HepG2 (cell line): Measurements from ENCODE around the gene SPON1. TPM values are rescaled to one million over a fixed set of nuclear protein-coding genes. Genes with fewer than 3 reads are reported as not detected.

Source experiments
- ATAC-seq: fragments of 200-7000 bp; cut with Tn5 transposase; 3 replicates; pipeline ENCODE4 v1.9.1; 2020; ENCODE audit warnings: mild to moderate bottlenecking, moderate library complexity
- BruUV-seq: library from RNA; stranded (reverse); fragments of 400-500 nt; replicated peaks from 2 replicates; lab custom pipeline; 2021; lab: Mats Ljungman, UMichigan
- CTCF ChIA-PET: fragments of 300-600 bp; formaldehyde crosslinking; extraction: SDS; loops from one replicate; lab custom pipeline; 2021; ENCODE audit warnings: low total read pairs, inconsistent platforms, low intra/inter-chr PET ratio; lab: Yijun Ruan, JAX
- POLR2A ChIA-PET: fragments of 350-600 bp; sonication (Branson Sonifier 250); formaldehyde crosslinking; loops from one replicate; lab custom pipeline; 2020; ENCODE audit warnings: antibody characterized with exemption, inconsistent platforms; lab: Yijun Ruan, JAX
- DNase-seq: peaks from one replicate; pipeline ENCODE4 v3.0.0-alpha.2; 2015; ENCODE audit warnings: low spot score
- FAIRE-seq: peaks from 3 replicates; lab custom pipeline; 2011; peaks lifted over from hg19 to GRCh38; lab: Jason Lieb, UNC
- H2AFZ ChIP-seq: one replicate; pipeline ENCODE4 v1.6.1; 2011; ENCODE audit warnings: low read length, inconsistent platforms
- H3K27ac ChIP-seq: fragments of 300-600 bp; 3 replicates; pipeline ENCODE4 v1.8.0; 2011; ENCODE audit warnings: mixed run types, mild to moderate bottlenecking, mixed read lengths, low read length, inconsistent platforms; ENCODE audit not compliant: insufficient read depth; ENCODE audit errors: extremely low read length
- H3K27me3 ChIP-seq, 2 experiments: fragments of 200-600 bp in 1 of 2; 2 replicates in 1 of 2; 3 replicates in 1 of 2; pipeline versions ENCODE4 v1.6.0 to v1.8.0; 2011; ENCODE audit warnings: low read length in 2 of 2, mild to moderate bottlenecking in 2 of 2, moderate library complexity in 2 of 2, inconsistent platforms in 1 of 2; ENCODE audit not compliant: insufficient read depth in 2 of 2, control insufficient read depth in 1 of 2
- H3K36me3 ChIP-seq, 2 experiments: fragments of 200-600 bp in 1 of 2; replicated peaks in 1 of 2; 2 replicates in 1 of 2; 3 replicates in 1 of 2; pipeline versions ENCODE4 v1.5.1 to v1.8.0; 2011; ENCODE audit warnings: low read length in 2 of 2, inconsistent platforms in 1 of 2; ENCODE audit not compliant: insufficient read depth in 2 of 2, control insufficient read depth in 1 of 2
- H3K4me1 ChIP-seq: 2 replicates; pipeline ENCODE4 v1.5.1; 2012; ENCODE audit warnings: low read length, inconsistent platforms; ENCODE audit not compliant: insufficient read depth
- H3K4me2 ChIP-seq: 2 replicates; pipeline ENCODE4 v1.6.0; 2011; ENCODE audit warnings: low read depth, low read length, inconsistent platforms
- H3K4me3 ChIP-seq, 3 experiments: fragments of 200-600 bp in 1 of 3; sonication (generic), shearing (Covaris generic) in 1 of 3; replicated peaks in 1 of 3; 2 replicates each; pipeline ENCODE4 v1.5.1; 2011 to 2016; ENCODE audit warnings: low read length in 3 of 3, inconsistent platforms in 2 of 3, low read depth in 2 of 3, mild to moderate bottlenecking in 2 of 3, control low read depth in 1 of 3, mixed read lengths in 1 of 3; ENCODE audit not compliant: insufficient read depth in 1 of 3
- H3K79me2 ChIP-seq: one replicate; pipeline ENCODE4 v1.6.1; 2011; ENCODE audit warnings: low read length, inconsistent platforms; ENCODE audit not compliant: insufficient read depth
- H3K9ac ChIP-seq: 2 replicates; pipeline ENCODE4 v1.6.0; 2011; ENCODE audit warnings: mild to moderate bottlenecking, low read depth, low read length, inconsistent platforms; ENCODE audit not compliant: insufficient read depth
- H3K9me3 ChIP-seq: 2 replicates; pipeline ENCODE4 v1.5.1; 2012; ENCODE audit warnings: mild to moderate bottlenecking, low read length
- H4K20me1 ChIP-seq: 2 replicates; pipeline ENCODE4 v1.6.0; 2011; ENCODE audit warnings: inconsistent platforms, mild to moderate bottlenecking, low read length, moderate library complexity; ENCODE audit not compliant: insufficient read depth
- ASH2L ChIP-seq: fragments of 300-600, 200-600 bp; sonication (generic); IDR thresholded peaks from 2 replicates; pipeline ENCODE4 v1.7.0; 2017; ENCODE audit warnings: low read depth, mild to moderate bottlenecking, moderate library complexity, mixed read lengths, low read length; ENCODE audit not compliant: insufficient read length
- ATF1 ChIP-seq: IDR thresholded peaks from 2 replicates; pipeline ENCODE4 v1.6.1; 2016; ENCODE audit warnings: mild to moderate bottlenecking, control low read depth
- CBFB ChIP-seq: sonication (generic); formaldehyde crosslinking; IDR thresholded peaks from 2 replicates; pipeline ENCODE4 v1.4.0; 2020; ENCODE audit warnings: missing genetic modification reagents
- CEBPG ChIP-seq: IDR thresholded peaks from 2 replicates; pipeline ENCODE4 v1.6.1; 2016
- CREB1 ChIP-seq, 2 experiments: fragments of 450-650 bp in 1 of 2; IDR thresholded peaks; 2 replicates each; pipeline ENCODE4 v1.6.1; 2016 to 2017; ENCODE audit warnings: control low read depth in 1 of 2, mild to moderate bottlenecking in 1 of 2, missing compliant biosample characterization in 1 of 2, missing genetic modification characterization in 1 of 2
- CTCF ChIP-seq: sonication (generic); formaldehyde crosslinking; IDR thresholded peaks from 2 replicates; pipeline ENCODE4 v1.5.0; 2020; ENCODE audit warnings: mild to moderate bottlenecking, missing genetic modification reagents, moderate library complexity
- GLI4 ChIP-seq: sonication (generic); formaldehyde crosslinking; IDR thresholded peaks from 2 replicates; pipeline ENCODE4 v1.5.1; 2020; ENCODE audit warnings: missing genetic modification reagents, mild to moderate bottlenecking, moderate library complexity, borderline replicate concordance
- PCBP2 ChIP-seq: fragments of 200-400 bp; formaldehyde crosslinking; optimal IDR thresholded peaks from 2 replicates; pipeline ENCODE3; 2018; ENCODE audit warnings: low read length, low read depth; ENCODE audit not compliant: poor library complexity, severe bottlenecking
- RAD21 ChIP-seq: fragments of 450-650 bp; formaldehyde crosslinking; IDR thresholded peaks from 2 replicates; pipeline ENCODE4 v1.5.0; 2020; ENCODE audit warnings: mild to moderate bottlenecking
- SALL1 ChIP-seq: sonication (generic); formaldehyde crosslinking; IDR thresholded peaks from 2 replicates; pipeline ENCODE4 v1.8.0; 2022; ENCODE audit warnings: mild to moderate bottlenecking, missing genetic modification reagents
- SIX4 ChIP-seq: sonication (generic); formaldehyde crosslinking; IDR thresholded peaks from 2 replicates; pipeline ENCODE4 v1.4.0; 2020; ENCODE audit warnings: missing genetic modification reagents
- SP140L ChIP-seq: sonication (generic); formaldehyde crosslinking; IDR thresholded peaks from 2 replicates; pipeline ENCODE4 v1.4.0; 2020; ENCODE audit warnings: missing genetic modification reagents, borderline replicate concordance
- ZBTB49 ChIP-seq: sonication (generic); formaldehyde crosslinking; IDR thresholded peaks from 2 replicates; pipeline ENCODE4 v1.4.0; 2020; ENCODE audit warnings: missing genetic modification reagents, borderline replicate concordance
- ZFP90 ChIP-seq: sonication (generic); formaldehyde crosslinking; IDR thresholded peaks from 2 replicates; pipeline ENCODE4 v1.8.0; 2022; ENCODE audit warnings: missing genetic modification reagents, mild to moderate bottlenecking, inconsistent platforms, borderline replicate concordance
- ZNF292 ChIP-seq: sonication (generic); formaldehyde crosslinking; IDR thresholded peaks from 2 replicates; pipeline ENCODE4 v1.8.1; 2022; ENCODE audit warnings: mild to moderate bottlenecking, low read depth, missing genetic modification reagents, borderline replicate concordance
- ZNF543 ChIP-seq: sonication (generic); formaldehyde crosslinking; IDR thresholded peaks from 2 replicates; pipeline ENCODE4 v1.4.0; 2020; ENCODE audit warnings: mild to moderate bottlenecking, missing genetic modification reagents
- ZNF574 ChIP-seq: sonication (generic); formaldehyde crosslinking; IDR thresholded peaks from 2 replicates; pipeline ENCODE4 v1.4.0; 2020; ENCODE audit warnings: missing genetic modification reagents
- WGBS: methylation state at CpG from one replicate; pipeline ENCODE4 v1.1.6; 2017; ENCODE audit warnings: low lambda C conversion rate; 5-methylcytosine and 5-hydroxymethylcytosine counted together
- in situ Hi-C: cut with HindIII; loops from 2 replicates; pipeline ENCODE4 v1.10.0; 2017; ENCODE audit warnings: low pct_unique_long_range_greater_than_20kb; ENCODE audit not compliant: extremely low pct_ligation_motif_present
- intact Hi-C: fragments of 100-400 bp; cut with micrococcal nuclease; formaldehyde crosslinking; loops from one replicate; pipeline ENCODE4 v1.10.0; 2022; ENCODE audit not compliant: unreplicated experiment
- polyA plus RNA-seq, 8 experiments: library from polyadenylated mRNA; depleted of rRNA in 3 of 8; stranded (reverse) in 7 of 8; unstranded in 1 of 8; fragments of >200 nt; fragmentation: Illumina TruSeq in 4 of 8; extraction: Trizol in 4 of 8; gene quantifications; 2 replicates each; pipeline versions ENCODE4 v1.2.1 to v1.2.3, GENCODE V29; 2011 to 2016; ENCODE audit warnings: low read depth in 4 of 8, missing spikeins in 1 of 8, mixed read lengths in 1 of 8; ENCODE audit not compliant: insufficient read depth in 1 of 8
- total RNA-seq, 5 experiments: library from RNA; depleted of rRNA; stranded (reverse); fragments of >200 nt; fragmentation: Illumina TruSeq; extraction: Trizol; gene quantifications; 2 replicates each; pipeline ENCODE4 v1.2.3, GENCODE V29; 2016; ENCODE audit warnings: low read depth in 1 of 5

The SPON1 gene
- total and polyA plus RNA-seq, 2 of the 13 experiments (the other 11 are each of a cell fraction or from before 2014, with no cell fraction given), result not detected

- no peak for TF ChIP-seq ZBTB49
- no peak for TF ChIP-seq SIX4 (CRISPR knock-in tag)
- no peak for TF ChIP-seq ASH2L
- no peak for TF ChIP-seq GLI4
- TF ChIP-seq SALL1 (CRISPR knock-in tag), result no peak
- TF ChIP-seq ATF1 (CRISPR knock-in tag), result no peak
Measured at GRCh38 chr11:14299921-14300320, 337.4 kb downstream of the SPON1 start (continued).

GRCh38 chr11:14300661-14301304 is 338.3 kb downstream of the SPON1 start:
- CTCF ChIA-PET, result interaction anchor here (1.2 to 2.6 kb wide), 3 partner anchors 118 to 154 kb away, joined by 3 to 19 read pairs (median 11); no protein-coding TSS in a partner anchor
- H3K79me2 ChIP-seq, result peaks cover 9% of the 10 kb centered on the region
- WGBS, result 69% methylated on average over 6 of the region's 6 CpGs
- no TSS peak for BruUV-seq
- no peak overlapping the region for H2AFZ ChIP-seq
- no peaks in the 10 kb centered on the region for H3K27me3 ChIP-seq
- POLR2A ChIA-PET, result no interaction called here
- H3K9ac ChIP-seq, result no peak overlapping the region
- peak; percentile 59 for DNase-seq
- no peak overlapping the region for H3K4me2 ChIP-seq
- H3K36me3 ChIP-seq, result no peaks in the 10 kb centered on the region
- H3K9me3 ChIP-seq, result no peaks in the 10 kb centered on the region
- peak; percentile 87 for FAIRE-seq
- intact Hi-C loops, result loop anchor here (1.0 kb wide), 2 partner anchors 119 to 155 kb away; no protein-coding TSS in a partner anchor
- peaks cover 3% of the 10 kb centered on the region for H4K20me1 ChIP-seq
- H3K27ac ChIP-seq, result no peak overlapping the region
- no peak overlapping the region for H3K4me3 ChIP-seq
- peak; percentile 98 for ATAC-seq
- in situ Hi-C loops, result loop anchor here (10.0 kb wide), 2 partner anchors 114 to 144 kb away; no protein-coding TSS in a partner anchor
- H3K4me1 ChIP-seq, result peaks cover 8% of the 10 kb centered on the region
- no peak for TF ChIP-seq ZFP90 (CRISPR knock-in tag)
- TF ChIP-seq PCBP2, result no peak
- TF ChIP-seq CTCF (CRISPR knock-in tag), result peak; percentile 75
- TF ChIP-seq ZNF543, result no peak
- no peak for TF ChIP-seq CREB1 (IDR thresholded peaks at IDR 0.05)
- 0 out of 2 replicates have a peak, but pooled peaks have one; percentile 25 for TF ChIP-seq CREB1 (CRISPR knock-in tag; IDR thresholded peaks at IDR 0.05)
- TF ChIP-seq CBFB, result no peak
- no peak for TF ChIP-seq SP140L (CRISPR knock-in tag)
- no peak for TF ChIP-seq CEBPG (CRISPR knock-in tag)
- peak; percentile 81 for TF ChIP-seq RAD21 (CRISPR knock-in tag)
- peak; percentile 24; the same call in 1 of the 2 replicates for TF ChIP-seq ZNF574
- TF ChIP-seq ZNF292, result no peak
